NT2/D1 (cell line): ENCODE results near the gene NDUFB7.

ENCODE experiments used
- SUZ12 ChIP-seq: IDR thresholded peaks from 2 replicates; pipeline ENCODE4 v1.6.1; 2011; ENCODE audit not compliant: insufficient read length, insufficient read depth; ENCODE audit errors: extremely low read depth
- YY1 ChIP-seq: IDR thresholded peaks from 2 replicates; pipeline ENCODE4 v1.6.1; 2011; ENCODE audit not compliant: insufficient read length, insufficient read depth
- ZNF274 ChIP-seq: IDR thresholded peaks from 2 replicates; pipeline ENCODE4 v1.6.1; 2011; ENCODE audit warnings: mild to moderate bottlenecking, low read depth, low read length

DNA sequence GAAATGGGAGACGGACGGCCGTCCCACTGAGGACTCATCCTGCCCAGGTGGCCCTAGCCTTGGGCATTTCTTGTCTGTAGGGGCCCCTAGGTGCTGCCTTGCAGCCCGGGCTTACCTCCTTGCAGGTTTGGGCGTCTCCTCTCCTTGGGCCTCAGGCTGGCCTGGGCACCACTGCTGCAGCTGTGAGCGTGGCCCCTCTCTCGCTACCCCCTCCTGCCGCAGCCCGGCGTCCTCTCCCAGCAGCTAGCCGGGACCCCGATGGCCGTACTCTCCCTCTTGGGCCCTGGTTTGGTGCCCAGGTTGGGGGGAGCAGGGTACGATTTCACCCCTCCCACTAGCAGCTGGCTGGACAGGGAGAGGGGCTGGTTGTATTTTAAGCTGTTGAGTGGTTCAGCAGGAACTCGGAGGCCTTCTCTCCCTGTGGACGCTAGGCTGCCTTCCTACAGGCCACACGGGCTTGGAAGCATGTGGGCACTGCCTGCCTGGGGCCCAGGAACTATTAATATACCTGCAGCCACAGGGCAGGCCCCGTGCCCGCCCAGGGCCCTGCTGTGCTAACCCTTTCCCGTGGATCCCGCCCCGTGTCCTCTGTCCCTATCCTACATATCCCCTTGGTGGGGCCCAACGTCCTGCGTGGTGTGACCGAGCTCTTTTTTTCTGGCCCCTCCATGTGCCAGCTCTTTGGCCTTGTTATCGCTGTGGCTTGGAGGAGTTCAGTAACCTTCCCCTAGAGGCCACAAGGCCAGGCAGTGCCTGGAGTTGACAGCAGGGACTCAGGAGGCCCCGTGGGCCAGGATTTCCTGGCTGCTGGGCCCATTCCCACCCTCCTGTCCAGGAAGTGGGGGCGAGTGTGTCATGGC is 11.7 kb downstream of the NDUFB7 start:
- TF ChIP-seq YY1: no peak
- TF ChIP-seq SUZ12: no peak
- no peak for TF ChIP-seq ZNF274
